SHP77 (cell line): ENCODE results near the gene NELFA.

ENCODE experiments used
- DNase-seq, 2 experiments: peaks; one replicate each; lab custom pipeline; 2025; lab: John Stamatoyannopoulos, UW

NELFA gene

GRCh38 chr4:1982124-1983052, 26.4 kb downstream of the NELFA start:
- DNase-seq = no peak

GRCh38 chr4:1981251-1982058, 27.3 kb downstream of the NELFA start:
- DNase-seq = no peak

GRCh38 chr4:1980561-1981041, 28.2 kb downstream of the NELFA start:
- no peak for DNase-seq

- DNase-seq = no peak
Measured at GRCh38 chr4:1979477-1980196, 29.1 kb downstream of the NELFA start.

GRCh38 chr4:1978741-1979476, 29.9 kb downstream of the NELFA start:
- no peak for DNase-seq

GRCh38 chr4:1978226-1978625, 30.5 kb downstream of the NELFA start:
- DNase-seq = no peak

GRCh38 chr4:1976416-1977352, 32.1 kb downstream of the NELFA start:
- no peak for DNase-seq

- DNase-seq = no peak
Measured at GRCh38 chr4:1975880-1976279, 32.9 kb downstream of the NELFA start.

- no peak for DNase-seq
Measured at GRCh38 chr4:1975391-1975801, 33.4 kb downstream of the NELFA start.

GRCh38 chr4:1974840-1975239, 33.9 kb downstream of the NELFA start:
- DNase-seq = no peak

GRCh38 chr4:1973661-1974060, 35.1 kb downstream of the NELFA start:
- no peak for DNase-seq

GRCh38 chr4:1973218-1973617, 35.6 kb downstream of the NELFA start:
- DNase-seq = no peak

GRCh38 chr4:1972414-1972813, 36.4 kb downstream of the NELFA start:
- DNase-seq = no peak

GRCh38 chr4:1971456-1972200, 37.1 kb downstream of the NELFA start:
- DNase-seq = no peak

GRCh38 chr4:1970926-1971325, 37.8 kb downstream of the NELFA start:
- DNase-seq = no peak

GRCh38 chr4:1969928-1970723, 38.6 kb downstream of the NELFA start:
- DNase-seq = no peak

GRCh38 chr4:1968686-1969295, 40.0 kb downstream of the NELFA start:
- DNase-seq = no peak

- DNase-seq = no peak
Measured at GRCh38 chr4:1967512-1968149, 41.1 kb downstream of the NELFA start.
